Peyer's patch (tissue), 4 donors: ENCODE data around the gene PLA2G4C. TPM values are rescaled to one million over a fixed set of nuclear protein-coding genes. Genes with fewer than 3 reads are reported as not detected.

ENCODE experiments used
- DNase-seq, 3 donors: peaks; one replicate each; pipeline ENCODE4 v3.0.0-alpha.2; 2017 to 2019
- H3K27ac ChIP-seq, 4 donors: fragments of 200-600 bp; sonication (generic); one replicate each; pipeline ENCODE4 v1.5.1; 2016 to 2019
- H3K27me3 ChIP-seq, 2 donors: fragments of 200-600 bp; sonication (generic); one replicate each; pipeline ENCODE4 v1.5.1; 2019
- H3K36me3 ChIP-seq, 3 donors: fragments of 200-600 bp; sonication (generic); one replicate each; pipeline ENCODE4 v1.5.1; 2016 to 2019
- H3K4me1 ChIP-seq, 4 donors: fragments of 200-600 bp; sonication (generic); one replicate each; pipeline ENCODE4 v1.5.1; 2016 to 2019
- H3K4me3 ChIP-seq, 4 donors: fragments of 200-600 bp; sonication (generic); 1 replicate in 3 of 4; 2 replicates in 1 of 4; pipeline ENCODE4 v1.5.1; 2016 to 2019; ENCODE audit warnings: mild to moderate bottlenecking in 1 of 4
- H3K9me3 ChIP-seq, 4 donors: fragments of 200-600 bp; sonication (generic); one replicate each; pipeline ENCODE4 v1.5.1; 2016 to 2019; ENCODE audit warnings: mild to moderate bottlenecking in 1 of 4
- POLR2A ChIP-seq, 2 donors: fragments of 450-650 bp; IDR thresholded peaks; one replicate each; pipeline ENCODE4 v1.5.1; 2017; ENCODE audit warnings: antibody characterized with exemption in 2 of 2, mild to moderate bottlenecking in 2 of 2, moderate library complexity in 2 of 2
- total RNA-seq, 4 donors: library from RNA; depleted of rRNA; stranded (reverse); fragments of >200 nt; gene quantifications; one replicate each; pipeline ENCODE4 v1.1.0, GENCODE V29; 2016
- TF ChIP-seq, protein P1 (sequence below), 6 experiments: fragments of 450-650 bp in 4 of 6; fragments of 200-600 bp in 2 of 6; sonication (generic) in 1 of 6; IDR thresholded peaks; one replicate each; pipeline ENCODE4 v1.5.1; 2017 to 2019; ENCODE audit warnings: antibody characterized with exemption in 6 of 6, mild to moderate bottlenecking in 3 of 6, moderate library complexity in 1 of 6

PLA2G4C gene
- total RNA-seq, 4 donors from 2014 or later = 7.6 to 26.9 (median 18.3) TPM

DNA sequence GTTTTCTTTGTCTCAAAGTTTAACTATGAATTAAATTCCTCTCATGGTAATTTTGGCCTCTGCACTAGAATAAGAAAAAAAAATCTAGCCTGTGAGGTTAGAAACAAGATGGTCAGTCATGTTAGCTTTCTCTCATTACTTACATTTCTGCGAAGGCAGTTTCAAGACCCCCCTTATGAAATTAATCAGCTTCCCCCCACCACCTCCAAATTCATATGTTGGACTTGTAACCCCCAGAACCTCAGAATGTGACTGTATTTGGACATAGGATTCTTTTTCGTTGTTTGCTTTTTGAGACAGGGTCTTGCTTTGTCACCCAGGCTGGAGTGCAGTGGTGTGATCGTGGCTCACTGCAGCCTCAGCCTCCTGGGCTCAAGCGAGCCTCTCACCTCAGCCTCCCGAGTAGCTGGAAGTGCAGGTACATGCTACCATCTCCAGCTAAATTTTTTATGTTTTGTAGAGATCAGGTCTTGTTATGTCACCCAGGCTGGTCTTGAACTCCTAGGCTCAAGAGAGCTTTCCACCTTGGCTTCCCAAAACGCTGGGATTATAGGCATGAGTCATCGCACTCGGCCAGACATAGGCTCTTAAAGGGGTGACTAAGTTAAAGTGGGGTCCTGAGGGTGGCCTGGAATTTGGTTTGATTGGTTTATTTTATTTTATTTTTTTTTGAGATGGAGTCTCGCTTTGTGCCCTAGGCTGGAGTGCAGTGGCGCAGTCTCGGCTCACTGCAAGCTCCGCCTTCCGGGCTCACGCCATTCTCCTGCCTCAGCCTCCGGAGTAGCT, 1.4 kb downstream of the PLA2G4C start:
- Histone ChIP-seq H3K27ac (no peak overlapping the region), H3K9me3 (no peaks in the 10 kb centered on the region), H3K4me3 (no peak overlapping the region), H3K4me1 (peaks cover 0 to 21% (median 3%) of the 10 kb centered on the region in 4 donors), H3K27me3 (no peaks in the 10 kb centered on the region), H3K36me3 (no peaks in the 10 kb centered on the region)
- TF ChIP-seq, protein P1, sequence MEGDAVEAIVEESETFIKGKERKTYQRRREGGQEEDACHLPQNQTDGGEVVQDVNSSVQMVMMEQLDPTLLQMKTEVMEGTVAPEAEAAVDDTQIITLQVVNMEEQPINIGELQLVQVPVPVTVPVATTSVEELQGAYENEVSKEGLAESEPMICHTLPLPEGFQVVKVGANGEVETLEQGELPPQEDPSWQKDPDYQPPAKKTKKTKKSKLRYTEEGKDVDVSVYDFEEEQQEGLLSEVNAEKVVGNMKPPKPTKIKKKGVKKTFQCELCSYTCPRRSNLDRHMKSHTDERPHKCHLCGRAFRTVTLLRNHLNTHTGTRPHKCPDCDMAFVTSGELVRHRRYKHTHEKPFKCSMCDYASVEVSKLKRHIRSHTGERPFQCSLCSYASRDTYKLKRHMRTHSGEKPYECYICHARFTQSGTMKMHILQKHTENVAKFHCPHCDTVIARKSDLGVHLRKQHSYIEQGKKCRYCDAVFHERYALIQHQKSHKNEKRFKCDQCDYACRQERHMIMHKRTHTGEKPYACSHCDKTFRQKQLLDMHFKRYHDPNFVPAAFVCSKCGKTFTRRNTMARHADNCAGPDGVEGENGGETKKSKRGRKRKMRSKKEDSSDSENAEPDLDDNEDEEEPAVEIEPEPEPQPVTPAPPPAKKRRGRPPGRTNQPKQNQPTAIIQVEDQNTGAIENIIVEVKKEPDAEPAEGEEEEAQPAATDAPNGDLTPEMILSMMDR (IDR thresholded peaks at IDR 0.05) = no peak
- no peak for TF ChIP-seq POLR2A (IDR thresholded peaks at IDR 0.05)
- DNase-seq = no peak

DNA sequence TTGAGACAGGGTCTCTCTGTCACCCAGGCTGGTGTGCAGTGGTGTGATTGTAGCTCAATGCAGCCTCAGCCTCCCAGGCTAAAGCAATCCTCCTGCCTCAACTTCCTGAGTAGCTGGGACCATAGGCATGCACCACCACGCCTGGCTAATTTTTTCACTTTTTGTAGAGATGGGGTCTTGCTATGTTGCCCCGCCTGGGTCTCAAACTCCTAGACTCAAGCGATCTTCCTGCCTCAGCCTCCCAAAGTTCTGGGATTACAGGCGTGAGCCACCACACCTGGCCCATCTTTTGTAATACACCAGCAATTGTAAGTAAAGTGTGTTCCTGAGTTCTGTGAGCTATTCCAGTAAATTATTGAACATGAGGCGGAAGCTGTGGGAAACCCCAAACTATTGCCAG, 6.7 kb downstream of the PLA2G4C start:
- Histone ChIP-seq H3K4me1 (peaks cover 0 to 9% (median 0%) of the 10 kb centered on the region in 4 donors), H3K27ac (no peak overlapping the region), H3K36me3 (no peaks in the 10 kb centered on the region), H3K27me3 (no peaks in the 10 kb centered on the region), H3K9me3 (no peaks in the 10 kb centered on the region), H3K4me3 (no peak overlapping the region)
- DNase-seq = no peak
- TF ChIP-seq, protein P1 (IDR thresholded peaks at IDR 0.05) = no peak

DNA sequence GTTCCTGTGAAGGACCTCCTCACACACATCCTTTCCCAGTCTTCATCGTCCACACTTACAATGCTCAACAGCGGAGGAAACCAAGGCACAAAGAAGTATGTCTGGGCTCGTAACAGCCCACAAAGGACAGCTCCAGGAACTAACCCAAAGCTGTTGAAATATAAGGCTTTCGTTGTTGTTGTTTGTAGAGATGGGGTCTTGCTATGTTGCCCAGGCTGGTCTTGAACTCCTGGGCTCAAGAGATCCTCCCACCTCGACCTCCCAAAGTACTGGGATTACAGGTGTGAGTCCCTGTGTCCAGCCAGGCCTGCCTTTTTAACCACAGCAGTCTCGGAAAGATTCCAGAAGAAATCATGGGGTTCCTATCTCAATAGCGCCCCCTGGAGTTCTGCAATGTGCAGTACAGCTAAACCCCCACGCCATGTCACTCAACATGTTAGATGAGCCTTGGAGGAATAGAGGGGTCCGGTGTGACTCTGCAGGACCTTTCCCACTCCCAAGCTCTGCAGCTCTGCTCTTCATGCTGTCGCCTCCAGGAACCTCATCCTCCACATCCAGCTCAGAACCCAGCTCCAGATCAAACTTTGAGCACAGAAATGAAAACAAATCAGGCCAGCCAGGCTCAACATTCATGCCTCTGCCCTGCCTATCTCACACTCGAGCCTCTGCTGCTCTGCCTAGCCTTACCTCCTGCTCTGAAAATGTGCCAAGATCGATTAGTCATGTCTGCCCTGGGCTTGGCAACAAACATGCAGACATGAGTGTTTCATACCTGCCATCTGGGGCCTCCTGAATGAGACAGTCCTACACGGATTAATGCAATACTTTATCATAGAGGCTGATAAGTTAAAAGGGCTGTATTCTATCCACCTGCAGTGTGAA, 7.5 kb downstream of the PLA2G4C start:
- DNase-seq = no peak

DNA sequence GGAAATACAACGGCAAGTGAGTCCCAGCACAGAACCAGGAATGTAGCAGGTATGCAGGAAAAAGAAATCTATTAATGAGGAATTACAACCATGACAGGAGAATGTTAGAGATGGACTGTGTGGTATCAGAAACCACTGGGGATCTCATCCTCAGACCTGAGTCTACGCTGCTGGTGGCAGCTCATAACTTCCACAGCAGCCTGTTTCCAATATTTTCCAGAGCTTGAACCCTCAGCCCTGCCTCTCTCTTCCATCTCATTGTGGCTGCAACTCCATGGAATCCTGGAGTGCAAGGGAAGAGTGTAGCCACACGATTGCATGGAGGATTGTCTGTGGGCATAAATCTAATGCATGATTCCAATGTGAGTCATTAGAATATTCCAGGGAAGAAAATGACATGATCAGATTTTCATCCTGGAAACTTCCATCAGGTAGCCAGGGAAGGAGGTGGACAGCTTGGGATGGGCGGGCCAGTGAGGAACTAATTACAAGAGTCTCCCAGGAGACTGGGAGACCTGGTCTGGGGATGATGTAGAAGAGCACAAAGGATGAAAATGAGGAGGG, 14.9 kb downstream of the PLA2G4C start:
- Histone ChIP-seq H3K4me1 (peaks cover 0 to under 1% (median 0%) of the 10 kb centered on the region in 4 donors), H3K36me3 (peaks cover 0 to 4% (median 0%) of the 10 kb centered on the region in 3 donors)
- TF ChIP-seq, protein P1 (IDR thresholded peaks at IDR 0.05) = no peak
- no peak for TF ChIP-seq POLR2A (IDR thresholded peaks at IDR 0.05)

More for the DNA sequence above, 7.5 kb downstream of the PLA2G4C start:
- peaks cover 0 to 9% (median 0%) of the 10 kb centered on the region in 4 donors for H3K4me1 ChIP-seq
- TF ChIP-seq, protein P1 (IDR thresholded peaks at IDR 0.05) = peak in 5 of 6 experiments; percentile 1 to 75 (median 64)
- no peak for TF ChIP-seq POLR2A (IDR thresholded peaks at IDR 0.05)
- no peak overlapping the region for H3K4me3 ChIP-seq
- no peak overlapping the region for H3K27ac ChIP-seq
- no peaks in the 10 kb centered on the region for H3K36me3 ChIP-seq
- no peaks in the 10 kb centered on the region for H3K9me3 ChIP-seq
- no peaks in the 10 kb centered on the region for H3K27me3 ChIP-seq

DNA sequence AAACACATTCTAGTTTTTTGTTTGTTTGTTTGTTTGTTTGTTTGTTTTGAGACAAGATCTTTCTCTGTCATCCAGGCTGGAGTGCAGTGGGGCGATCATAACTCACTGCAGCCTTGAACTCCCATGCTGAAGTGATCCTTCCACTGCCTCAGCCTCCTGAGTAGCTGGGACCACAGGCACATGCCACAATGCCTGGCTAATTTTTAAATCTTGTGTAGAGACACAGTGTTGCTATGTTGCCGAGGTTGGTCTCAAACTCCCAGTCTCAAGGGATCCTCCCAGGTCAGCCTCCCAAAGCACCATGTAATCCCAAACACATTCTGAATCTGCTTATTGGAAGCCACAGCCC, 15.8 kb downstream of the PLA2G4C start:
- no peak for DNase-seq
- Histone ChIP-seq H3K9me3 (no peaks in the 10 kb centered on the region), H3K27ac (no peak overlapping the region), H3K27me3 (no peaks in the 10 kb centered on the region), H3K4me1 (peaks cover 0 to 4% (median 0%) of the 10 kb centered on the region in 4 donors), H3K36me3 (peaks cover 0 to 4% (median 0%) of the 10 kb centered on the region in 3 donors), H3K4me3 (no peak overlapping the region)
- TF ChIP-seq, protein P1 (IDR thresholded peaks at IDR 0.05) = no peak
- TF ChIP-seq POLR2A (IDR thresholded peaks at IDR 0.05) = no peak

More for the DNA sequence above, 14.9 kb downstream of the PLA2G4C start:
- DNase-seq = no peak
- H3K27ac ChIP-seq = no peak overlapping the region
- H3K27me3 ChIP-seq = no peaks in the 10 kb centered on the region
- no peaks in the 10 kb centered on the region for H3K9me3 ChIP-seq
- no peak overlapping the region for H3K4me3 ChIP-seq
